ENCODE data around the gene C2orf92.
"Not testable (repeated sequence)": the region's sequence is repeated elsewhere in the genome, so short reads cannot be mapped to it uniquely, and the experiment has no call there.

Gene C2orf92

DNA sequence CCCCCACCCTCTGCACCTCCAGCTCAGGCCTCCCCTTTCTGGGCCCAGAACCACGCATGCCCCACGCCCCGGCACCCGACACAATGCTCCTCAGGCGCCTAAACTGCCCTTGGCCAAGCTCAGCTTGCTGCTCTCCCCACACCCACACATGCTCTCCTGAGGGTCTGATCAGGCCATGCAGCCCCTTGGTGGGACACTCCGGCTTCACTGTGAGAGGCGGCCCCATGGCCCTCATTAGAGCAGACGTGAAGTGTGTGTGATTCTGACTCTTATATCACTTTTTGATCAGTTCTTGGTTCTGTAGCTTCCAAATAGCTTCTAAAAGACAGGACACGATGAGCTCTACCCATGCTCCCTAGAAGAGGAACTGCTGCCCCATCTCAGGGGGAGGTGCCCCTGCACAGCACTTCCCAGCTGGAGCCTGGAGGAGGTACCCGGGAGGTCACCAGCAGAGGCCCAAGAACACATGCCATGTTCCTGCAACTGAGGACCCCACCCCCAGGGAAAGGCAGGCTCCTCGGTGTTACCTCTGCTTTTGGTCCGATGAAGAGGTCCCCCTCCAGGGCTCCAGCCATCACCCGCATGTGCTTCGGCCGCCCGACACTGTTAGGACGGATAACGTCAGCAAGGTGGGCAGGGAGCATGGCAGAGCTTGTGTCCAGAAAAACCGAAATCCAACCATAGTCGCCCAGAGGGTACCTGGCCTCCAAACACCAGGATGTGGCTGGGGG is 9.3 kb upstream of the C2orf92 start:
- DNase-seq = no peak

GRCh38 chr2:97660775-97661389 is 8.6 kb upstream of the C2orf92 start:
- DNase-seq = no peak

- no peak for DNase-seq
These were observed 7.6 kb upstream of the C2orf92 start for GRCh38 chr2:97661927-97662326.

- no peak for DNase-seq
These were observed 7.1 kb upstream of the C2orf92 start for GRCh38 chr2:97662386-97662894.

DNA sequence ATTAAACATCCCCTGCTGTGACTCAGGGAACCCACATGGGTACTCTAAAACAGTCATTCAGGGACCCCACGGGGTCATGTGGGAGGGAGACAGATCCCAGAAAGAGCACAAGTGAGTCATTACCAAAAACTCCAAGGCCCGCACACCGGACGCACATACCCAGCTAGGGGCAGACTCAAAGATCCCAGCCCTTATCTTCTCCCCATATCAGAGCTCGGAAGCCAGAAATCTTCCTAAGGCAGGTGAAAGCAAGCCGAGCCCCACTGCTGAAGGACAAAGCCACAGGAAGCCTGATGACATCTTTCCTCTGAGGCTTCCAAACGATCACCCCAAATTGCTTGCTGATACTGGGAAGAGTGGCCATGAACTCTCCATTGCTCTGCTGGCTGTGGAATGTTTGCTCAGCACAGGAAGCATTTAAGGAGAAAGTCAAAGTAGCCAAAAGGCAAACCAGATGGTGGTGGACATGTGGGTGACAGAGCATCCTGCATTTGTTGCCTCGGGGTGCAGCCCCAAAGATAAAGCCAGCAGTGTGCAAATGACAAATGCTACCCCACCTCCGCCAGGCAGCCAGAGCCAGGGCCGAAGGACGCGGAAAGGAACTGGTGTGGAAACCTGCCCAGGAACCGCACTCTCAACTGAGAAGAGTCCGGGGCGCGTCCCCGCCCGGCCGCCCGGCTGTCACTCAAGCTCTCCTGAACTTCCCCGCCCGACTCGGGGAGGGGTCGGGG is 6.5 kb upstream of the C2orf92 start:
- peak; percentile 89 for DNase-seq

- DNase-seq = no peak
These were observed 5.9 kb upstream of the C2orf92 start for GRCh38 chr2:97663626-97663961.

DNA sequence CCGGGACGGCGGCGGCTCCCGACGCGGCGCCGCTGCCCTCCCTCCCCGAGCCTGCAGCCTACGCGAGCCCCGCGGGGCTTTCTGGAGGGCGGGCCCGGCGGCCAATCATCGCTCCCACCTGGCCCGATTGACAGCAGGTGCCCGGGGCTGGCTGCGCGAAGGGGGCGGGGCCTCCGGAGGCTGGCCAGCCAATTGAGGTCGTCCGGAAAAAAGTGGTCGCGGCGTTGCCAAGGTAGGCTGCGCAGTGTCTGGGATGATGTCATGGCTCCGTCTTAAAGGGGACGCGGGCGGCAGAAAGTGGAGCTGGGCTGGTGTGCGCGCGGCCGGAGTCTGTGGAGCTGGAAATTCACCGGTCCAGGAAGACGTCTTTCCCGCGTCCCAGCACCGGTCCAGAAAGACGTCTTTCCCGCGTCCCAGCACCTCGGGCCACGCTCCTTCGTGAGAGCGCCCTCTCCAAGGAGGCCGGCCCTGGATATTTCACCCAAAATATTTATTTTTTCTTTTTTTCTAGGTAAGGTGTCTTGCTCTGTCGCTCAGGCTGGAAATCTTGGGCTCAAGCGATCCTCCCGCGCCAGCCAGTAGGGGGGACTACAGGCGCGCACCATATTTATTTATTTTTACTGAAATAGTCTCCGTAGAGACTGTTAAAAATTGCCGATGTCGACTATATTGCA is 5.4 kb upstream of the C2orf92 start, which contains the start of gene ACTR1B:
ACTR1B (minus strand) TSS at position 83 of the 674 bp plus-strand sequence. CDS start 154 bp downstream, outside the sequence.
- peak; percentile 97 for DNase-seq

DNA sequence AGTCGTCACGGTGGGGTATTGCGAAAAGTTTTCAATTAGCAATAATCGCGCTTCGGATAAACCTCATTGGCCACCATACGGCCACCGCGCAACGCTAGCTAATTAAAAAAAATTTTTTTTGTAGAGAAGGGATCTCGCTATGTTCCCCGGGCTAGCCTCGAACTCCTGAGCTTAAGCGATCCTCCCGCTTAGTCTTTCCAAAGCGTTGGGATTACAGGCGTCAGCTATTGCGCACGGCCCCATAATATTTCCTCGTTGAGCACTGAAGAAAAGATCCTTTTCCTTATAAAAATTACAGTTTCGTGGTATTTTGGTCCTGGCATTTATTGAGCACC is 4.9 kb upstream of the C2orf92 start:
- DNase-seq = no peak

DNA sequence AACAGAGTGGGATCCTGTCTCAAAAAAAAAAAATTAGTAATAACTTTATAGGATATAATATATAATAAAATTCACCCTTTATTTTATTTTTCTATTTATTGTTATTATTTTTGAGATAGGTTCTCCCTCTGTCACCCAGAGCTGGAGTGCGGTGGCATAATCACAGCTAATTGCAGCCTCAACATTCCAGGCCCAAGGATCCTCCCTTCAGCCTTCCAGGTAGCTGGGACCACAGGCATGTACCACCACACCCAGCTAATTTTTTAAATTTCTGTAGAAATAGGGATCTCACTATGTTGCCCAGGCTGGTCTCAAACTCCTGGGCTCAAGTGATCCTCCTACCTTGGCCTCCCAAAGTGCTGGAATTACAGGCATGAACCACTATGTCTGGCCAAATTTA is 958 bp downstream of the C2orf92 start:
- DNase-seq = no peak

DNA sequence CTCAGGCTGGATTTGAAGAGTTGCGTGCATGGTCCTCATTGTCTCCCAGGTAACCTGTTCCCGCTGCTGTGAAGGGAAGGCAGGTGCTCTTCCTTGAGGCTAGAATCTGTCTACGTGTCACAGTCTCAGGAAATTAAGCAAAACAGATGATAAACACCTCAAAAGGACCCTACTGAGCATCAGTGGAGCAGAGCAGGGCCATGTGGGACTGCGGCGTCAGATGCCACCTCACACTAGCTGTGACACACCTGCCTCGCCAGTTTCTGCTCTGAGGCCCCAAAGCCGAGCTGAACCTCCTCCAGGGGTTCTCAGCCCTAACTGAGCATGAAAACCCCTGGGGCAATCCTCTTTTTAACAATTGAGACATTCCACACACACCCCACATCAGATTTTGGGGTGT is 2.0 kb downstream of the C2orf92 start:
- DNase-seq = no peak

DNA sequence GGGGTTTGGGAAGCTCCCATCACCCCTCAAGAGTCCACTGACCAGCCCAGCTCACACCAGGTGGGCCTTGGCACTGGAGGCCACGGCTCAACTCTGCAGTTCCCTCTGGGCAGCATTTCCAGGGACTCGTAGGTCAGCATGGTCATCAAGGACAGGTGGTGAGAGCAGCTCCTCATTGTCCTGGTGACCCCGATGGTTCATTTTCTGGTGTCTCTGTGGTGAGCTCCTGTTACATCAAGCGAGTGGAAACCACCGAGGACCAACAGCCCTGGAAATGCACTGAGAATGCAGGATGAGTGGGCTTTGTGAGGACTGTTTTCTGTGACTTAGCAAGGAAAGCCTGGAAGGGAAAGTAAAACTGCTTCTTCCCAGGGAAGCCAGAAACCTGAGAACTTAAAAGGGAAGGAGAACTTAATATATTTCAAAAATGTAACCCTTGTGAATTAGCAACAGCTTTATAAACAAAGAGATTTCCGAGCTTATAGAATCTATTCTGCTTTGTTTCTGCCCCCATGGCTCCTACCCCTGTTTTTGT is 3.2 kb downstream of the C2orf92 start:
- DNase-seq = not testable (repeated sequence)

GRCh38 chr2:97673182-97673914 is 3.8 kb downstream of the C2orf92 start:
- DNase-seq = no peak

- DNase-seq = peak; percentile 19
These were observed 4.4 kb downstream of the C2orf92 start for GRCh38 chr2:97673915-97674283.

- no peak for DNase-seq
These were observed 6.1 kb downstream of the C2orf92 start for GRCh38 chr2:97675430-97676113.

DNA sequence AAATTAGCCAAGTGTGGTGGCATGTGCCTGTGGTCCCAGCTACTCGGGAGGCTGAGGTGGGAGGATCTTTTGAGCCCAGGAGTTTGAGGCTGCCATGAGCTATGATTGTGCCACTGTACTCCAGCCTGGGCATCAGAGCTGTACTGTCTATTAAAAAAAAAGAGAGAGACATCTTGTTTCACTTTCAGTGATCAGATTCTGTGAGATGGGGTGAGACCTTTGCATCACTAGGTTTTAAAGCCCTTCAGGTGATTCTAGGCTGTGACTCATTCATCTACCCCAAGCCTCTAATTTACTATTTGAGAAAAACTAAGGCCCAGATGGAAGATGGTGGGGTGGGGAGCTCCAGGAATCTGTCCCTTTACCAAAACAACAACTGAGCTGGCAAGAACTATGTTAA is 7.1 kb downstream of the C2orf92 start:
- DNase-seq = no peak

GRCh38 chr2:97677480-97677879 is 8.0 kb downstream of the C2orf92 start:
- no peak for DNase-seq

- DNase-seq = no peak
These were observed 8.8 kb downstream of the C2orf92 start for GRCh38 chr2:97678298-97678697.

DNA sequence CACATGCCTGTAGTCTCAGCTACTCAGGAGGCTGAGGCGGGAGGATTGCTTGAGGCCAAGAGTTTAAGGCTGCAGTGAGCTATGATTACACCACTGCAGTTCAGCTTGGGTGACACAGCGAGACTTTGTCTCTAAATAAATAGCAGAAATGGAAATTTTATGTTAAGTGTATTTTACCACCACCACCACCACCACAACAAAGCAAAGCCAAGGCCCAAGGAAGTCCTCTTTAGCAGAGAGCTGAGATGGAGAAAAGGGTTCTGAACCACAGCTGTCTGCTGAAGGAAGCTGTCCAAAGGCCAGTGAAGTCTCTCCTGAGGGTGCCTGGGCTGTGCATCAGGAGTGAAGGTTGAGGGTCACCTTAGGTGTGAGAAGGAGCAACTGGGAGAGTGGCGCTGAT is 17.7 kb downstream of the C2orf92 start:
- DNase-seq = not testable (repeated sequence)

GRCh38 chr2:97688062-97688827 is 18.7 kb downstream of the C2orf92 start:
- DNase-seq = no peak

GRCh38 chr2:97691166-97691565 is 21.7 kb downstream of the C2orf92 start:
- DNase-seq = no peak

DNA sequence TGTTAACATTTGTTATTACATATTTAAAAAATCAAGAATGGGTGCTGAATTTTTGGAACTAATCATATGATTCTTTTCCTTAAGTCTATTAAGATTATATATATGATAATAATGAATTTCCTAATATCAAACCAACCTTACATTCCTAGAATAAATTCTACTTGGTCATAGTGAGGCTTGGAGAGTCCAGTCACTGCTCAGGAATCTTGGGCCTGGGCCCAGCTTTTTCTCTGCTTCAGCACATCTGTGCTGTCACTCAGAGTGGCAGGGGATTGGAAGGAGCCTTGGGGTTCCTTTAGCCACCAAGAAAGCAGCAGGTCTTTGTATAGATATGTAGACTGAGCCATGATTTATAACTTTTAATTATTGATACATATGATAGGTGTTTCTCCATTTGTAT is 24.0 kb downstream of the C2orf92 start:
- DNase-seq = no peak

Data from stimulated activated naive CD4-positive, alpha-beta T cell treated with Interleukin-2 at 50 U/mL for 16 hours (primary cell).